ENCODE results near the gene PTPN7. TPM values are rescaled to one million over a fixed set of nuclear protein-coding genes. Genes with fewer than 3 reads are reported as not detected.

PTPN7 gene
- total RNA-seq, 1 donor from 2014 or later: 0.29 TPM

DNA sequence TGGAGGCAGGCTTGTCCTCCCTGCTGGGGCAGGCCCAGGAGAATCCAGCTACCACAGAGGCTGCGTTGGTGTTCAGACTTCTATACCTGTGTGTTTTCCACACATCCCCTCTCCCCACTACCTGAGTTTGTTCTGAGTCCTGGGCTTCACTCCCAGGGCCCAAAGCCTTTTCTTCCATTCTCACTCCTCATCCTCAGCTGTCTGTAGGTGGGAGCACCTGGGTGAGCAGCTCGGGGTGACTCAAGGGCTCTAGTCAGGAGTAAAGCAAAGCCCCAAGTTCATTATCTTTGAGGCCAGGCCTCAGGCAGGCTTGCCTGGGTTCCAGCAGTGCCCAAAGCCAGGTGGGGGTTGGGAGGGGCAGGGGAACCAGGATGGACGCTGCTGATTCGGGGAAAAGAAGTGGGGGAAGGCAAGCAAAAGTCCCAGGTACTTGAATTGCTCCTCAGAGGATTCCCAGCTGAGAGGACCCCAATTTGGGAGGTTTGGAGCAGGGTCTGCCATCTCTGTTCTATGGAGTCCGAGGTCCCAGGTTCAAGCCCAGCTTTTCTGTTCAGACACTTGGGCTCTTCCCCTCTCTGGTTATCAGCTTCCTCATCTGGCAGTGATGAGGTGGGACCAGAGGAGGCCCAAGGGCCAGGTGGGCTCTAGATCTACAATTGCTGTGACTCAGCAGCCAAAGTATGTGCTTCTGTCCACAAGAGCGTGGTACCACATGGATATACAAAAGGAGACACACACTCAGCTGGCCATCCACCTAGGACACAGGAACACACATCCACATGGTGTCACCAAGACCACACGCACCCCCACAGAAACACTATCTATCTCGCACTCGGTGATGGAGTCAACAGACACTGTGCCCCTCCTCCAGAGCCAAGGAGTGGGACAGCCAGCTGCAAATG is 5.8 kb upstream of the PTPN7 start:
- H3K4me3 Mint-ChIP-seq: no peak overlapping the region
- H3K9me3 Mint-ChIP-seq: no peaks in the 10 kb centered on the region
- no peak for DNase-seq (ENCODE audit: extremely low spot score, unreplicated experiment)
- H3K36me3 Mint-ChIP-seq: no peaks in the 10 kb centered on the region
- no peak overlapping the region for H3K27ac Mint-ChIP-seq
- no peaks in the 10 kb centered on the region for H3K27me3 Mint-ChIP-seq
- peaks cover 16% of the 10 kb centered on the region for H3K4me1 Mint-ChIP-seq (ENCODE audit: unreplicated experiment)
- TF ChIP-seq, protein P1, sequence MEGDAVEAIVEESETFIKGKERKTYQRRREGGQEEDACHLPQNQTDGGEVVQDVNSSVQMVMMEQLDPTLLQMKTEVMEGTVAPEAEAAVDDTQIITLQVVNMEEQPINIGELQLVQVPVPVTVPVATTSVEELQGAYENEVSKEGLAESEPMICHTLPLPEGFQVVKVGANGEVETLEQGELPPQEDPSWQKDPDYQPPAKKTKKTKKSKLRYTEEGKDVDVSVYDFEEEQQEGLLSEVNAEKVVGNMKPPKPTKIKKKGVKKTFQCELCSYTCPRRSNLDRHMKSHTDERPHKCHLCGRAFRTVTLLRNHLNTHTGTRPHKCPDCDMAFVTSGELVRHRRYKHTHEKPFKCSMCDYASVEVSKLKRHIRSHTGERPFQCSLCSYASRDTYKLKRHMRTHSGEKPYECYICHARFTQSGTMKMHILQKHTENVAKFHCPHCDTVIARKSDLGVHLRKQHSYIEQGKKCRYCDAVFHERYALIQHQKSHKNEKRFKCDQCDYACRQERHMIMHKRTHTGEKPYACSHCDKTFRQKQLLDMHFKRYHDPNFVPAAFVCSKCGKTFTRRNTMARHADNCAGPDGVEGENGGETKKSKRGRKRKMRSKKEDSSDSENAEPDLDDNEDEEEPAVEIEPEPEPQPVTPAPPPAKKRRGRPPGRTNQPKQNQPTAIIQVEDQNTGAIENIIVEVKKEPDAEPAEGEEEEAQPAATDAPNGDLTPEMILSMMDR (conservative IDR thresholded peaks at IDR 0.05): no peak

DNA sequence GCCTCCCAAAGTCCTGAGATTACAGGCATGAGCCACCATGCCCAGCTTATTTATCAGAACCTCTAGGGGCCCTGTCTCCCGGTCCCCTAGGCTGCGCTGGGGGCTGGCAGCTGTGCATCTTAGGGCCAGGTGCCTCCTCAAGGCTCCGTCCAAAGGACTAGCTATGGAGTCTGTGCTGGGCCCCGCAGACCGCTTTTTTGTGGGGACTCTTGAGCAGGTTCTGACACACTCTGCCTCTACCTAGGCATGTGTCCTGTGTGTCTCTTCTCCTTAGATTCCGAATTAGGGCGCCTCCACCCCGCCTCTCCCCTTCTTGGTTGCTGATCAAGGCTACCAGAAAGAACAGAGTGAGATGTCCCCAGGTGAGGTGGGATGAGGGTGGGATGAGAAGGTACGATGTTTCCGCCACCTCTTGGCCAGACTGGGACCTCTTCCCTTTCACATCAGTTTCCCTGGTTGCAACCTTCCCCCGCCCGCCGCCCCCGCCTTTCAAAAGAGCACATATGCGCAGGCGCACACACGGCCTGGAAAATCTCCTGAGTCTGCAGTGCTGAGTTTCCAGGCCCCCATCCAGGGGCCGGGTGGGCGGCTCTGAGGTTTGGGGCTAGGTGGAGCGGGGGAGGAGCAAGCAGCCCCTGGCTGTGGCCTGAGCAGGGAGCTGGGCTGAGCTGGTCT is 5.0 kb upstream of the PTPN7 start:
- Mint-ChIP-seq H3K4me3 (no peak overlapping the region), H3K27me3 (no peaks in the 10 kb centered on the region), H3K9me3 (no peaks in the 10 kb centered on the region), H3K27ac (no peak overlapping the region), H3K36me3 (no peaks in the 10 kb centered on the region), H3K4me1 (ENCODE audit: unreplicated experiment) (peaks cover 20% of the 10 kb centered on the region)
- no peak for DNase-seq (ENCODE audit: extremely low spot score, unreplicated experiment)
- TF ChIP-seq, protein P1 (conservative IDR thresholded peaks at IDR 0.05): no peak

DNA sequence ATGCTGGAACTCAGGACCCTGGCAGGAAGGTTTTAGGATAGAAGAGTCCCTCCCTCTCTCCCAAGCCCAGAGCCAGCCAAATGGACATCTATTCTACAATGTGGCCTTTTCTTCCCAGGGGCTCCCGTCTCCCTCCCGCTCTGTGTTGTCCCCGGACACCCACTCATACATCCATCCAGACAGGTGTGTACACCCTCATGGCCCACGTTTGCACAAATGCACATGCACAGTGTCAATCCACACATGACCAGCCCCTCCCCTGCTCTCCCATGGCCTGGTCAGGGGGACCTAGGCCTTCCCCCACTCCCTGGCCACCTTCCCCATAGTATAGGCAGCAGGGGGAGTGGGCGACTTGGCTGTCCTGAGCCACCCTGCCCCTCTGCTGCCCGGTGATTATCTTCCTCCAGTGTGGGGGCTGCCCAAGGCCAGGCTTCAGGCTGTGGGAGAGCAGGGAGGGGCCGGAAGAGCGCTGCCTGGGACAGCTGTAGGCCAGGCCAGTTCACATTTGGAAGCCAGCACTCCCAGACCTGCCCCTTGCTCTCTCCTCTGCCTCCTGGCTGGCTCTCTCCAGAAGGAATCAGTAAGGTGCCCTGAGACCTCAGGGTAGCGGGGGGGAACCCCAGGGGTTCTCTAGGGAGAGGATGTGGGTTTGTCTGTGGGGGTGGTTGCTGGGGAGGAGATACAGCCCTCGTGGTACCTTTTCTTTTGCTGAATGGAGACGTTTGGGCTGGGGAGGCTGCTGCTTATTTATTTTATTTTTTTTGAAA is 4.1 kb upstream of the PTPN7 start:
- no peaks in the 10 kb centered on the region for H3K36me3 Mint-ChIP-seq
- H3K27me3 Mint-ChIP-seq: no peaks in the 10 kb centered on the region
- peak overlapping the region; percentile 33 for H3K27ac Mint-ChIP-seq
- H3K4me3 Mint-ChIP-seq: no peak overlapping the region
- TF ChIP-seq, protein P1 (conservative IDR thresholded peaks at IDR 0.05): no peak
- no peaks in the 10 kb centered on the region for H3K9me3 Mint-ChIP-seq
- DNase-seq (ENCODE audit: extremely low spot score, unreplicated experiment): no peak
- peaks cover 20% of the 10 kb centered on the region for H3K4me1 Mint-ChIP-seq (ENCODE audit: unreplicated experiment)

DNA sequence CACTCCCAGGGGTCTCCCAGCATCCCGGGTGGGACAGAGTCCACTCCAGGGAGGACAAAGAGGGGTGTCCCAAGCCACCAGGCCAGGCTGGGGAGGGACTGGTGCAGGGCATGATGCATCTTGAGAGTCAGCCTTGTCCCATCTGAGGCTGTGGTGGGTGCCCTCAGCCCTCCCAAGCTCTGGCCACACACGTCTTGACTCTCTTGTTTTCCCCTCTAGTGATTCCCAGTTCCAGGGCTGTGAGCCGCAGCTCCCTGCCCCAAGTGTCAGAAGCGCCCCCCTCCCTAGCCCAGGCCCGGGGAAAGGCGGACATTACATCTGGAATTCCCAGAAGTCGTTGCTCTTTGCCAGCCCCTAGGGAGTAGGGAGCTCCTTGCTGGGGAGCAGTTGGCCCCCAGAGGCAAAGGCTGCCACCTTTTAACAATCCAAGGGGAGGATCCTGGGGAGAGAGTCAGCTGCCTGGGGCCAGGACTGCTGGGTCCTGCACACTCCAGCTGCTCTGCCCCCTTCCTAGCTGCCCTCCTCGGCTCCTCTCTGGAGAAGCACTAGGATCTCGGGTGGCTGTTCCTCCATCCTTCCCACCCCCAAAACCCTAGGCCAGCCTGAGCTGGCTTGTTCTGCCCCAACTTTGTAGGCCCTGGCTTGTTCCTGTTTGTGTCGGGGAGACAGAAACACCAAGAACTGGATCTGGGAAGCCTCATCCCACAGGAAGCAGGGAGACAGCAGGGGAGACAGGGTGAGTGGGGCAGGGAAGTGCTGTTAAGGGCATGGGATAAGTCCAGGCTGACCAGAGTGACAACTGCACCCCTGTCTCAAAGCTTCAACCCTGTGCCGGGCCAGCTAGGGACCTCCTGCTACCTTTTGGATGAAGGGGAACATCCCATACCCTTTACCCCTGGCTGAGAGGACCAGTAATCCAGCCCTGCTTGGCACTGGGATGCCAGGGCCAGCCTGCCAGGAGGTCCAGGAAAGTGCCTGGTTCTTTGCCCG is 3.2 kb upstream of the PTPN7 start:
- TF ChIP-seq, protein P1 (conservative IDR thresholded peaks at IDR 0.05): no peak
- Mint-ChIP-seq H3K9me3 (no peaks in the 10 kb centered on the region), H3K4me3 (no peak overlapping the region), H3K4me1 (ENCODE audit: unreplicated experiment) (peaks cover 20% of the 10 kb centered on the region), H3K27ac (peak overlapping the region; percentile 33), H3K36me3 (no peaks in the 10 kb centered on the region), H3K27me3 (no peaks in the 10 kb centered on the region)
- no peak for DNase-seq (ENCODE audit: extremely low spot score, unreplicated experiment)
